Gastroesophageal sphincter (tissue), 4 donors: ENCODE data around the gene OBP2B. TPM values are rescaled to one million over a fixed set of nuclear protein-coding genes. Genes with fewer than 3 reads are reported as not detected.

ENCODE experiments used
- ATAC-seq: fragments of 150-250 bp; one replicate; pipeline ENCODE4 v1.9.1; 2016; ENCODE audit warnings: mild to moderate bottlenecking, moderate library complexity
- H3K27ac ChIP-seq, 4 donors: fragments of 200-600 bp; sonication (generic) in 3 of 4; 1 replicate in 3 of 4; 2 replicates in 1 of 4; pipeline ENCODE4 v1.5.1; 2016 to 2019
- H3K27me3 ChIP-seq: fragments of 200-600 bp; sonication (generic); one replicate; pipeline ENCODE4 v1.5.1; 2019
- H3K36me3 ChIP-seq, 2 donors: fragments of 200-600 bp; sonication (generic); one replicate each; pipeline ENCODE4 v1.5.1; 2019; ENCODE audit warnings: control low read depth in 1 of 2
- H3K4me1 ChIP-seq, 3 donors: fragments of 200-600 bp; sonication (generic); 1 replicate in 2 of 3; 2 replicates in 1 of 3; pipeline ENCODE4 v1.5.1; 2016 to 2019; ENCODE audit warnings: control low read depth in 2 of 3
- H3K4me3 ChIP-seq, 2 donors: fragments of 200-600 bp; sonication (generic); one replicate each; pipeline ENCODE4 v1.5.1; 2019; ENCODE audit warnings: mild to moderate bottlenecking in 1 of 2, moderate library complexity in 1 of 2
- H3K9me3 ChIP-seq, 3 donors: fragments of 200-600 bp; sonication (generic); one replicate each; pipeline ENCODE4 v1.5.1; 2017 to 2019; ENCODE audit warnings: control low read depth in 2 of 3
- EP300 ChIP-seq: sonication (generic); formaldehyde crosslinking; IDR thresholded peaks from one replicate; pipeline ENCODE4 v1.6.1; 2017; ENCODE audit warnings: antibody characterized with exemption, mild to moderate bottlenecking
- POLR2A ChIP-seq, 2 donors: fragments of 450-650 bp; IDR thresholded peaks; one replicate each; pipeline ENCODE4 v1.6.1; 2017; ENCODE audit warnings: antibody characterized with exemption in 2 of 2, mild to moderate bottlenecking in 2 of 2, moderate library complexity in 1 of 2
- POLR2AphosphoS5 ChIP-seq: sonication (generic); formaldehyde crosslinking; IDR thresholded peaks from one replicate; pipeline ENCODE4 v1.6.1; 2017; ENCODE audit warnings: antibody characterized with exemption
- WGBS, 2 donors: methylation state at CpG; one replicate each; pipeline ENCODE4 v1.1.5; 2018; ENCODE audit warnings: low coverage in 1 of 2; 5-methylcytosine and 5-hydroxymethylcytosine counted together
- total RNA-seq, 4 donors: library from RNA; depleted of rRNA; stranded (reverse); fragments of >200 nt; gene quantifications; one replicate each; pipeline ENCODE4 v1.1.0, GENCODE V29; 2016
- TF ChIP-seq, protein P1 (sequence below), 4 experiments: fragments of 200-600 bp in 2 of 4; fragments of 450-650 bp in 2 of 4; sonication (generic) in 1 of 4; IDR thresholded peaks; one replicate each; pipeline ENCODE4 v1.5.1; 2017 to 2019; ENCODE audit warnings: antibody characterized with exemption in 4 of 4, mild to moderate bottlenecking in 2 of 4, moderate library complexity in 2 of 4

OBP2B gene
- total RNA-seq, 4 donors from 2014 or later: not detected

DNA sequence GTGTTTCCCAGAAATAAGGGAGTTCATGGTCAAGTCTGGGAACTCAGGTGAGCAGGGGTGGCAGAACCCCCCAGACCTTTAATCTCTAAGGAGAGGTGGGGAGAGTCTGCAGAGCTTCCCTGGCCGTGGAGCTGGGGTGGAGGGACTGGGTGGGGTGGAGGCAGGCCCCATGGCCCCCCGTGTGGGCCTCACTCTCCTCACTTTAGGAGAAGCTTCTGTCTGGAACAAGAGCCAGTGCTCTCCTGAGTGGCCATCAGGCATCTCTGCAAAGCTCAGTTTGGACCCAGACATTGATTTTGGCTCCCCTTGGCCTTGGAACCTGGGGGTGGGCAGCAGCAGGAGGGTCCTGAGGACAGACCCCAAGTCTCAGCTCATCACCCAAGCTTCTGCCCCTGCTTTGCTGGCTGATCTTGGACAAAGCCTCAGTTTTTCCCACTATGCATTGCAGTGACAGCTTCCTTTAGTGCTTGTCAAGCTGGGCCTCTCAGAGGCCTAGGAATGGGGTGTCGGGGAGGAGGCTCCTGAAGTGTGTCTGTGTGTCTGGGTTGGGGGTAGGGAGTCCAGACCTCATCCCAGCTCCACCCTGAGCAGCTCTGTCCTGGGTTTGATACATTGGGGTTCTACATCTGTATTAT lies 41.8 kb downstream of the OBP2B start:
- Histone ChIP-seq H3K27ac (no peak overlapping the region), H3K27me3 (peaks cover 27% of the 10 kb centered on the region), H3K9me3 (no peaks in the 10 kb centered on the region), H3K4me1 (peaks cover 0 to 26% (median 15%) of the 10 kb centered on the region in 3 donors), H3K36me3 (no peaks in the 10 kb centered on the region), H3K4me3 (no peak overlapping the region)
- no peak for ATAC-seq
- whole genome bisulfite sequencing, 2 donors: no CpG with 5 or more reads among the region's 3 CpGs
- TF ChIP-seq, protein P1, sequence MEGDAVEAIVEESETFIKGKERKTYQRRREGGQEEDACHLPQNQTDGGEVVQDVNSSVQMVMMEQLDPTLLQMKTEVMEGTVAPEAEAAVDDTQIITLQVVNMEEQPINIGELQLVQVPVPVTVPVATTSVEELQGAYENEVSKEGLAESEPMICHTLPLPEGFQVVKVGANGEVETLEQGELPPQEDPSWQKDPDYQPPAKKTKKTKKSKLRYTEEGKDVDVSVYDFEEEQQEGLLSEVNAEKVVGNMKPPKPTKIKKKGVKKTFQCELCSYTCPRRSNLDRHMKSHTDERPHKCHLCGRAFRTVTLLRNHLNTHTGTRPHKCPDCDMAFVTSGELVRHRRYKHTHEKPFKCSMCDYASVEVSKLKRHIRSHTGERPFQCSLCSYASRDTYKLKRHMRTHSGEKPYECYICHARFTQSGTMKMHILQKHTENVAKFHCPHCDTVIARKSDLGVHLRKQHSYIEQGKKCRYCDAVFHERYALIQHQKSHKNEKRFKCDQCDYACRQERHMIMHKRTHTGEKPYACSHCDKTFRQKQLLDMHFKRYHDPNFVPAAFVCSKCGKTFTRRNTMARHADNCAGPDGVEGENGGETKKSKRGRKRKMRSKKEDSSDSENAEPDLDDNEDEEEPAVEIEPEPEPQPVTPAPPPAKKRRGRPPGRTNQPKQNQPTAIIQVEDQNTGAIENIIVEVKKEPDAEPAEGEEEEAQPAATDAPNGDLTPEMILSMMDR (IDR thresholded peaks at IDR 0.05): no peak
- TF ChIP-seq POLR2AphosphoS5 (no peak), EP300 (no peak), POLR2A (IDR thresholded peaks at IDR 0.05) (no peak)

DNA sequence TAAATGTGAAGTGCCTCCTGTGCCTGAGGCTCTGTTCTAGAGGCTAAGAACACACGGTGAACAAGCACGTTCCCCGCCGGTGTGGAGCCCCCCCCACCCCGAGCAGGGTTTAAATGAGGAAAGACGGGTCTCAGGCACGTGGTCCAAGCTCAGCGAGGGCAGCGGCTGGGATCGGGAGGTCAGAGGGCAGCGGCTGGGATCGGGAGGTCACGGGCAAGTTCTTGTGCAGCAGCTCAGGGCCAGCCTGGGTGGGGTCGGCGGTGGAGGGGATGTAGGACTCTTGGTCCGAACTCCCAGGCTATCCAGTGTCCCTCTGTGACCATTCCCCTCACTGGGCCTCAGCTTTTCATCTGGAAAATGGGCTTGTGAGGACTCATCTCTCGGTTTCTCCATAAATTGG lies 42.7 kb downstream of the OBP2B start:
- H3K4me1 ChIP-seq: peaks cover 0 to 33% (median 15%) of the 10 kb centered on the region in 3 donors
- TF ChIP-seq EP300 (no peak), POLR2AphosphoS5 (no peak)
- H3K27me3 ChIP-seq: peaks cover 21% of the 10 kb centered on the region
- H3K36me3 ChIP-seq: no peaks in the 10 kb centered on the region
- ATAC-seq: no peak
- H3K9me3 ChIP-seq: no peaks in the 10 kb centered on the region
- H3K4me3 ChIP-seq: no peak overlapping the region
- no peak overlapping the region for H3K27ac ChIP-seq
- WGBS, 2 donors: 83 to 86% methylated on average over 1 to 12 of the region's 17 CpGs

DNA sequence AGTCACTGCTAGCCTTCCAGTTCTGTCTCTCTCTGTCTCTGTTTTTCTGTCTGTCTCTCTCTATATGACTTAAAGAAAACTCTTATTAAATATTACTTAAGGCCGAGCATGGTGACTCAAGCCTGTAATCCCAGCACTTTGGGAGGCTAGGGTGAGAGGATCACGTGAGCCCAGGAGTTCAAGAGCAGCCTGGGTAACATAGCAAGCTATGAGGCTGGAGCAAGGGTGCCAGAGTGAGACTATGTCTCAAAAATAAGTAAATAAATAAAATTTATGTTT lies 43.7 kb downstream of the OBP2B start:
- TF ChIP-seq POLR2AphosphoS5 (no peak), POLR2A (IDR thresholded peaks at IDR 0.05) (no peak)
- peaks cover 12% of the 10 kb centered on the region for H3K27me3 ChIP-seq
- H3K4me3 ChIP-seq: no peak overlapping the region
- H3K36me3 ChIP-seq: peaks cover 0 to 2% of the 10 kb centered on the region in 2 donors
- H3K4me1 ChIP-seq: peaks cover 0 to 42% (median 15%) of the 10 kb centered on the region in 3 donors
- no peak overlapping the region for H3K27ac ChIP-seq
- no peak for ATAC-seq
- H3K9me3 ChIP-seq: no peaks in the 10 kb centered on the region
- WGBS, 2 donors: 95 to 100% methylated on average over 2 of the region's 2 CpGs

DNA sequence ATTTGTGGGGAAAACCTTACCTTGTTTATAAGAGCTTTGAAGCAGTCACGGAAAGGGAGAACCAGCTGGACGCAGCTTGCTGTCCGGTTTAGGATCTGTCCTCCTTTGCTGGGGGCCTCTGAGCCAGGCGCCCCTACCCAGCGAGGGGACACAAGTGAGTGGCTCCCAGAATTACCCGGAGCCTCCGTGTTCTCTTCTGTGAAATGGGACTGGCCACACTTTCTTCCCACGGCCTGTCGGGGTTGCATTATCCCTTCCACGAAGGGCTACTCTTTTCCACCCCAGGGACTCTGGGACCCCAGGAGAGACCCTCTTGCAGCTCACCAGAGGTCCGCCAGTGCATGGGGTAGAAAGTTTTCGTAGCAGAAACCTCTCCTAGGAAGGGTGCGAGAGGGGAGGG lies 44.9 kb downstream of the OBP2B start:
- ATAC-seq: no peak
- WGBS, 2 donors: 80 to 100% methylated on average over 1 to 3 of the region's 13 CpGs
- TF ChIP-seq EP300 (no peak), POLR2AphosphoS5 (no peak), POLR2A (IDR thresholded peaks at IDR 0.05) (no peak)
- TF ChIP-seq, protein P1 (IDR thresholded peaks at IDR 0.05): no peak
- peak overlapping the region in 3 of 4 donors; percentile 67 to 85 (median 74) for H3K27ac ChIP-seq
- H3K27me3 ChIP-seq: peaks cover 12% of the 10 kb centered on the region
- peaks cover 0 to 14% of the 10 kb centered on the region in 2 donors for H3K36me3 ChIP-seq
- H3K4me3 ChIP-seq: peak overlapping the region; percentile 58 to 80
- H3K4me1 ChIP-seq: peaks cover 0 to 42% (median 15%) of the 10 kb centered on the region in 3 donors
- no peaks in the 10 kb centered on the region for H3K9me3 ChIP-seq

DNA sequence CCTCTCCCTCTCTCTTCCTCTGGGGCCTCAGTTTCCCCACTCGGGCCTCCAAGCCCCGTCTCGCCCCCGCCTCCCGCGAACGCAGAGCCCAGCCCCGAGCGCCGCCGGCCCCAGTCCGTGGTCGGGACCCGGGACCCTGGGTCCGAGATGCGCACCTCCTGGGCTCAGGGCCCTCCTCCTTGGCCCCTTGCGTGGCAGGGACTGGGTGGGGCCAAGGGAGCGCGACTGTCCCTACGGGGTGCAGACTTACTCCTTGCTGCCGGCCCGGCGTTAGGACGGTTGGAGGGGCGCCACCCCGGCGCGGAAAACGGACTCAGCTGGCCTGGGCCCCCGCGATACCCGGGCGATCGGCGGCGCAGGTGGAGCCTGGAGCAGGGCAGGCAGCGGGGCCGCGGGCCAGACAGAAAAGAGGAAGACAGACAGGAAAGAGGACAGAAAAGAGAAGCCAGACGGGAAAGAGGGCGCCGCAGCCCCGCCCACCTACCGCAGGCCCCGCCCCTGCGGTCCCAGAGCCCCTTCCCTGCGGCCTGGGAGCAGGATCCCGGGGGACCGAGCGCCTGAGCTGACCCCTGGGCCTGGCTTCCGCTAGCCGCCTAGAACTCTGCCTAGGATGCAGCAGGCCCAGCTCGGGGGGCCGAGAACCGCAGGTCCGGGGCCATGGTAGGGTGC lies 45.4 kb downstream of the OBP2B start, which contains the start of gene GBGT1:
GBGT1 (minus strand) TSS at position 411 of the 669 bp plus-strand sequence. CDS start 1,502 bp downstream, outside the sequence.
- TF ChIP-seq POLR2A (IDR thresholded peaks at IDR 0.05) (peak; percentile 37 to 39), EP300 (no peak), POLR2AphosphoS5 (peak; percentile 8)
- TF ChIP-seq, protein P1 (IDR thresholded peaks at IDR 0.05): peak in 1 of 4 experiments; percentile 13
- peak within 1 kb of the TSS in 3 of 4 donors; percentile 67 to 85 (median 74) for H3K27ac ChIP-seq
- H3K36me3 ChIP-seq: peaks cover 0 to 20% of the 10 kb centered on the region in 2 donors
- 0 to 9% methylated on average over 9 to 10 of the region's 56 CpGs for WGBS, 2 donors
- peaks cover 12% of the 10 kb centered on the region for H3K27me3 ChIP-seq
- peaks cover 0 to 42% (median 15%) of the 10 kb centered on the region in 3 donors for H3K4me1 ChIP-seq
- peak; percentile 66 for ATAC-seq
- peak within 1 kb of the TSS; percentile 58 to 80 for H3K4me3 ChIP-seq
- H3K9me3 ChIP-seq: no peaks in the 10 kb centered on the region
